Epidermal melanocyte (primary cell): ENCODE measurements around the gene LRSAM1.

ENCODE experiments used
- DNase-seq: peaks from one replicate; pipeline ENCODE4 v3.0.0; 2011; ENCODE audit warnings: low spot score; ENCODE audit not compliant: insufficient read length

The LRSAM1 gene

GRCh38 chr9:127496974-127497373 lies 45.7 kb downstream of the LRSAM1 start:
- no peak for DNase-seq

- no peak for DNase-seq
Measured at GRCh38 chr9:127497656-127498290, 46.5 kb downstream of the LRSAM1 start.

- DNase-seq: no peak
Measured at GRCh38 chr9:127498298-127498697, 47.0 kb downstream of the LRSAM1 start.

- no peak for DNase-seq
Measured at GRCh38 chr9:127500399-127500798, 49.1 kb downstream of the LRSAM1 start.

DNA sequence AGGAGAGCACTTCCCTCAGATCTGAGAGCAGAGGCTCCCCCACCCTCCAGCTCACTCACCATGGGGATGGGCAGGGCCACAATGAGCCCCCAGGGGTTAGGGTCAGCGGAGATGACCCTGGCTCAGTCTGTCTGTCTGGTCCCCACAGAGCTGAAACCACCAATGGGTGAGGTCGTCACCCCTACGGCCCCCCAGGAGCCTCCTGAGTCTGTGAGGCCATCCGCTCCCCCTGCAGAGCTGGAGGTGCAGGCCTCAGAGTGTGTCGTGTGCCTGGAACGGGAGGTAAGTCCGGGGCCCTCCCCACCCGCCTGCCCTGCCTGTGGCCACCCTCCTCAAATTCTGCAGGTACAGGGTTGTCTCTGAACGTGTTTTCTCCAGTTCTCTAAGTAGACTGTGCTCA lies 49.6 kb downstream of the LRSAM1 start:
- DNase-seq: no peak

GRCh38 chr9:127501821-127502343 lies 50.6 kb downstream of the LRSAM1 start:
- DNase-seq: no peak

- DNase-seq: no peak
Measured at GRCh38 chr9:127502706-127503378, 51.5 kb downstream of the LRSAM1 start.

- DNase-seq: no peak
Measured at GRCh38 chr9:127503379-127503921, 52.1 kb downstream of the LRSAM1 start.

GRCh38 chr9:127503947-127504886 lies 52.9 kb downstream of the LRSAM1 start:
- no peak for DNase-seq

DNA sequence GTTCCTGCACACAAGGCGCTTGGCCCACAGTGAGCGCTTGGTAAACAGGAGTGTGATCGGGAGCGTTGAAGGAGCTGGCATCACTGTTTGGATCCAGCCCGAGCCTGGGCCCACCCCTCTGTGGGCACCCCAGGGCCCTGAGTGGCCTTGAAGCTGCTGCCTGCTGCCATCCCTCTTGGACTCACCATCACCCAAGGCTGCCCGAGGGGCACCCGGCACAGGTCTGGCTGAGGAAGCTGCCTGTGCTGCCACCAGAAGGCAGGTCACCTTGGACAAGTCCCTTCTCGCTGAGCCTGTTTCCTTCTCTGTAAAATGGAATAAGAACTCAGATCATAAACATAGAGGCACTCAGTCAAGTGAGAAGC lies 53.6 kb downstream of the LRSAM1 start:
- DNase-seq: no peak

- no peak for DNase-seq
Measured at GRCh38 chr9:127505396-127506116, 54.2 kb downstream of the LRSAM1 start.

GRCh38 chr9:127506117-127506813 lies 55.0 kb downstream of the LRSAM1 start:
- DNase-seq: no peak

GRCh38 chr9:127506814-127507750 lies 55.8 kb downstream of the LRSAM1 start:
- DNase-seq: no peak

- no peak for DNase-seq
Measured at GRCh38 chr9:127507751-127508648, 56.7 kb downstream of the LRSAM1 start.

- DNase-seq: no peak
Measured at GRCh38 chr9:127508901-127509260, 57.6 kb downstream of the LRSAM1 start.

GRCh38 chr9:127509261-127509954 lies 58.1 kb downstream of the LRSAM1 start:
- no peak for DNase-seq

GRCh38 chr9:127509955-127510299 lies 58.6 kb downstream of the LRSAM1 start:
- DNase-seq: no peak

- no peak for DNase-seq
Measured at GRCh38 chr9:127514468-127514867, 63.2 kb downstream of the LRSAM1 start.
